ENCODE results near the gene ITGB6. TPM values are rescaled to one million over a fixed set of nuclear protein-coding genes. Genes with fewer than 3 reads are reported as not detected.

Gene ITGB6
- total RNA-seq, 1 experiment from 2014 or later = 84.8 TPM

DNA sequence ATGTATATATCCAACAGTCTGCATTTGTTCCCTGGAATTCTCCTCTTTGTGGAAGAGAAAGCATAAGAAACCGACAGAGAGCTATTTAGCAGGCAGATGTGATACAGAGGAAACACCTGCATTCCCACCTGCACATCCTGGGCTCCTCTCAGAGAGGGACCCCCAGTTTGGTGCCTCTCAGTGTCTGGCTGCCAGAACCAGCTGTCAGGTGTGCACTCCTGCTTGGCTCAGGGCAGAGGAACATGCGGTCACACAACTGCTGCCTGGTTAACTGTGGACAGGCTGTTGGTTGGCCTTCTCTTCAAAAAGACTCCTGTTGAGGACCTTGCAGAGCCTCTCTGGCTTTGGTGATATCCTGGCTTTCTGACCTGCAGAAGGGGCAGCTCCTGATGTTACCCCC is 54.6 kb downstream of the ITGB6 start:
- TF ChIP-seq, protein P1, sequence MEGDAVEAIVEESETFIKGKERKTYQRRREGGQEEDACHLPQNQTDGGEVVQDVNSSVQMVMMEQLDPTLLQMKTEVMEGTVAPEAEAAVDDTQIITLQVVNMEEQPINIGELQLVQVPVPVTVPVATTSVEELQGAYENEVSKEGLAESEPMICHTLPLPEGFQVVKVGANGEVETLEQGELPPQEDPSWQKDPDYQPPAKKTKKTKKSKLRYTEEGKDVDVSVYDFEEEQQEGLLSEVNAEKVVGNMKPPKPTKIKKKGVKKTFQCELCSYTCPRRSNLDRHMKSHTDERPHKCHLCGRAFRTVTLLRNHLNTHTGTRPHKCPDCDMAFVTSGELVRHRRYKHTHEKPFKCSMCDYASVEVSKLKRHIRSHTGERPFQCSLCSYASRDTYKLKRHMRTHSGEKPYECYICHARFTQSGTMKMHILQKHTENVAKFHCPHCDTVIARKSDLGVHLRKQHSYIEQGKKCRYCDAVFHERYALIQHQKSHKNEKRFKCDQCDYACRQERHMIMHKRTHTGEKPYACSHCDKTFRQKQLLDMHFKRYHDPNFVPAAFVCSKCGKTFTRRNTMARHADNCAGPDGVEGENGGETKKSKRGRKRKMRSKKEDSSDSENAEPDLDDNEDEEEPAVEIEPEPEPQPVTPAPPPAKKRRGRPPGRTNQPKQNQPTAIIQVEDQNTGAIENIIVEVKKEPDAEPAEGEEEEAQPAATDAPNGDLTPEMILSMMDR (IDR thresholded peaks at IDR 0.05; ENCODE audit: unreplicated experiment) = no peak
- Mint-ChIP-seq H3K4me1 (ENCODE audit: low read depth, unreplicated experiment) (peaks cover 31% of the 10 kb centered on the region), H3K36me3 (ENCODE audit: insufficient read depth, unreplicated experiment) (peaks cover 6% of the 10 kb centered on the region), H3K27me3 (ENCODE audit: unreplicated experiment) (no peaks in the 10 kb centered on the region), H3K27ac (ENCODE audit: unreplicated experiment) (no peak overlapping the region), H3K9me3 (ENCODE audit: low read depth, unreplicated experiment) (no peaks in the 10 kb centered on the region), H3K4me3 (ENCODE audit: low read depth, unreplicated experiment) (no peak overlapping the region)
- BruUV-seq (replicated peaks) = no TSS peak
- CTCF ChIA-PET = no interaction called here
- DNase-seq = no peak
- intact Hi-C loops (cut with micrococcal nuclease; ENCODE audit: unreplicated experiment) = no loop called here

DNA sequence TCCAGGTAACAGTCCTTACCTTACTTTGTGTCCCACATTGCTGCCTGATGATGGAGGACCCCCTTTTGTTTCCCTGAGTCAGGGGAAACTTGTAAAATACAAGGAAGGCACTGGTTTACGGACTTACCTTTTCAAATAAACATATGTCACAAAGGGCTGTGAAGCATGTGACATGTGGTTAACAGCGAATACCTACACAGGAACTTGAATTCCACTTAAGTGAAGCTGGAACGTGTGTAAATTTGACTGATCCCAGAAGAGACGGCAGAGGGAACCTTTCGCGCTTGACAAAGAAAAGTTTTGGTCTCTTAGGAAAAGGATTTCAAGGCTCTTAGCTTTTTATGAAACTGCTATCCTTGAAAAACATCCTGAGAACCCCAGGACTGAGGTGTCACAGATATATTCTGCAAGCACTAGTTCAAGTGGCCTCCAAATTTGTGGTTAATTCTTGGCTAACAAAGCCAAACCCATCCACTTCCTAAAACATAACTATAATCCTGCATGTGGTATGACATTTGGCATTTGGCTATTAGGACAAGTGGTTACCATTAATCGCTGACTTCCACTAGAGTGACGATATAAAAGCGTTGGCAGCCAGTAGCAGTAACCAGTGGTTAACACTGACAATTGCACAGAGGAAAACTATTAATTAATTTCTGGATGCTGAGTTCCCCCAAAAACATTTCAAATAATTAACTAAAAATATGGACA is 55.6 kb downstream of the ITGB6 start:
- no peak for DNase-seq
- no TSS peak for BruUV-seq (replicated peaks)
- Mint-ChIP-seq H3K4me1 (ENCODE audit: low read depth, unreplicated experiment) (peaks cover 35% of the 10 kb centered on the region), H3K27me3 (ENCODE audit: unreplicated experiment) (no peaks in the 10 kb centered on the region), H3K36me3 (ENCODE audit: insufficient read depth, unreplicated experiment) (peaks cover 11% of the 10 kb centered on the region), H3K9me3 (ENCODE audit: low read depth, unreplicated experiment) (no peaks in the 10 kb centered on the region), H3K4me3 (ENCODE audit: low read depth, unreplicated experiment) (no peak overlapping the region), H3K27ac (ENCODE audit: unreplicated experiment) (no peak overlapping the region)
- intact Hi-C loops (cut with micrococcal nuclease; ENCODE audit: unreplicated experiment) = no loop called here
- CTCF ChIA-PET = no interaction called here
- TF ChIP-seq, protein P1 (IDR thresholded peaks at IDR 0.05; ENCODE audit: unreplicated experiment) = no peak

- Mint-ChIP-seq H3K4me1 (ENCODE audit: low read depth, unreplicated experiment) (peaks cover 23% of the 10 kb centered on the region), H3K36me3 (ENCODE audit: insufficient read depth, unreplicated experiment) (peaks cover 11% of the 10 kb centered on the region), H3K4me3 (ENCODE audit: low read depth, unreplicated experiment) (no peak overlapping the region), H3K27me3 (ENCODE audit: unreplicated experiment) (no peaks in the 10 kb centered on the region), H3K27ac (ENCODE audit: unreplicated experiment) (no peak overlapping the region), H3K9me3 (ENCODE audit: low read depth, unreplicated experiment) (no peaks in the 10 kb centered on the region)
- CTCF ChIA-PET = interaction anchor here (1.0 kb wide), 1 partner anchor 33 kb away, joined by 4 read pairs; no protein-coding TSS in a partner anchor
- DNase-seq = no peak
- BruUV-seq (replicated peaks) = no TSS peak
- intact Hi-C loops (cut with micrococcal nuclease; ENCODE audit: unreplicated experiment) = loop anchor here (2.0 kb wide), 1 partner anchor 24 kb away; no protein-coding TSS in a partner anchor
- TF ChIP-seq, protein P1 (IDR thresholded peaks at IDR 0.05; ENCODE audit: unreplicated experiment) = no peak
Measured at GRCh38 chr2:160142472-160142871, 57.6 kb downstream of the ITGB6 start.

DNA sequence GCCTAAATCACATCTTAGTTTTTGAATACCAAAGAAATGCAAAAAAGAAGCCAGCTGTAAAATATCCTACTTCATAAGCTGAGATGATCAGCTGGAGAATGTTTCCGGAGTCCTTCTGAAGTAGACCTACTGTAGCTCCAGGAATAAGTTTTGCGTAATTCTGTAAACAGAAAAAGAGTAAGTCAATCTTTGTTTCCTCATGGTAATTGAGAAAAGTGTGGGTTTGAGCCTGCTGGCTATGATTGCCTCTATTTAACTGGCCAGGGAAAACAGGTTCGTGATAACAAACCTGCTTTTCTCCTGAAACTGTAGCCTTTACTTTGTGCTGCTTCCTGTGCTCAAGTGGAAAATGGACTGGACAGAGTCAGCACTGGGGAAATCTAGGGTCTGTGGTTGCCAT is 58.2 kb downstream of the ITGB6 start:
- CTCF ChIA-PET = interaction anchor here (1.0 kb wide), 1 partner anchor 32 kb away, joined by 4 read pairs; no protein-coding TSS in a partner anchor
- BruUV-seq (replicated peaks) = no TSS peak
- no peak for DNase-seq
- H3K27ac Mint-ChIP-seq (ENCODE audit: unreplicated experiment) = no peak overlapping the region
- intact Hi-C loops (cut with micrococcal nuclease; ENCODE audit: unreplicated experiment) = loop anchor here (2.0 kb wide), 1 partner anchor 25 kb away; no protein-coding TSS in a partner anchor
- peaks cover 11% of the 10 kb centered on the region for H3K36me3 Mint-ChIP-seq (ENCODE audit: insufficient read depth, unreplicated experiment)
- no peak overlapping the region for H3K4me3 Mint-ChIP-seq (ENCODE audit: low read depth, unreplicated experiment)
- TF ChIP-seq, protein P1 (IDR thresholded peaks at IDR 0.05; ENCODE audit: unreplicated experiment) = no peak
- no peaks in the 10 kb centered on the region for H3K27me3 Mint-ChIP-seq (ENCODE audit: unreplicated experiment)
- H3K4me1 Mint-ChIP-seq (ENCODE audit: low read depth, unreplicated experiment) = peaks cover 23% of the 10 kb centered on the region
- no peaks in the 10 kb centered on the region for H3K9me3 Mint-ChIP-seq (ENCODE audit: low read depth, unreplicated experiment)

Data from Calu3 (cell line).